ENCODE data around the gene NUDT3.

The NUDT3 gene

DNA sequence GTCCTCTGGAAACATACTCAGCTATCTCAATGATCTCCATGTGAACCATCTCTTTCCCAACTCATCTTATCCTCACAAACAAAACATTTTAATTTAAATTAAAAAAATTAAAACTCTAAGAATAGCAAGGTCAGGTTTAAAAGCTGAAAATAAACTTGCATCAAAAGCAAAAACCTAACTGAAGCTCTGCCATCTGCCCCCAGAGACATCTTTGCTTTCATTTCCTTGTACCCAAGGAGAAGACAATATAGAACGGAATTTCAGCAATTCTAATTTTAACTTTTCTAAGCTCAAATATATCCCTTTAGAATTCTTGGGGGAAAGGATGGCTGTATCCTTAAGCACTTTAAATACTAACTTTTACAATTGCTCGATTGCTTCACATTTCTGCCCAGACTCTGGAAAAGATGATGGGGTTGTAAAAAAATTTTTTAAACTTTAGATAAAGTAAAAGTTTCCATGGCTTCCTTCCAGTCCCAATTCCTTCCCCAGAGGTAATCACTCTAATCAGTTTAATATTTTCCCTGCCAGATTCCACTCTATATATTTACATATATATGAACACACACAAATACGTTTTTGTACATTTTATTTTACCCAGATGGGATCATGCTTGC lies 74.5 kb downstream of the NUDT3 start:
- DNase-seq: no peak

DNA sequence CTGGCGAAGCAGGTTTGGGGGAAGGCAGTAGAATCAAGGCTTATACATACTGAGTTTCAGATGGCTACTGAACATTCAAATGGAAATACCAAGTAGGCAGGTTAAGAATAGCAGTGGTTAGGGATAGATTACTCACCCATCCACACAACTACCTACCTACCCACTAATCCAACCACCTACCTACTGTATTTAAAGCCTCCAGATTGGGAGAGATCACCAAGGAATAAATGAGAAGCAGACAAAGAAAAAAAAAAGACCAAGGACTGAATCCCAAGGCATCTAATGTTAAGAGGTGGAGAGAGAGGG lies 75.3 kb downstream of the NUDT3 start:
- DNase-seq: no peak

DNA sequence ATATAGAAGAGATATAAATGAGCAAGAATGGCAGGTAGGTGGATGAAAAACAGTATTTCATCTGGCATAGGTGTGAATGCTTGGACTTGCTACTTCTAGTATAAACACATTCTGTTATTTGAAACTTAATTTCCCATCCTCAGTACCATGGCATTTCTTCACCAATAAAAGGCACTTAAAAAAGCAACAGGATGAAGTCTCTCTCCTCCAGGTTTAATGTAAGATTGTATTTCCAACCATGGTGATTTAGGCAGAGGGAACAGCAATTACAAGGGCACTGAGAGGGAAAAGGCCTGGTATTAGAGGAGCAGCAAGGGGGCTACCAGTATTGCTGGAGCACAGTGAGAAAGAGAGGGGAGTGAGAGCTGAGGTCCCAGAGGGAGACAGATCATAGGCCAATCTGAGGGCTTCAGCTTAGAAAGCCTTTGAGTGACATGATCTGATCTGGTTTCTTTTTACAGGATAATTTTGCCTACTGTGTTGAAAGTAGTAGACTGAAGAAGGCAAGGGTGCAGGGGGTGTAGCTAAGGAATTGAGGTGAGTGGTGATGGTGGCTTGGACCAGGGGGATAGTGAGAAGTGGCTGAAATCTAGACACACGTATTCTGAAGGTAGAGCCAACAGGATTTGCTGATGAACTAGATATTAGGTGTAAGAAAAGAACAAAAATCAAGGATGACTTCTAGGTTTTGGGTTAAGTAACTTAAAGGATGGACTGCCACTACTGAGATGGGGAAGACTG lies 75.9 kb downstream of the NUDT3 start:
- no peak for DNase-seq

DNA sequence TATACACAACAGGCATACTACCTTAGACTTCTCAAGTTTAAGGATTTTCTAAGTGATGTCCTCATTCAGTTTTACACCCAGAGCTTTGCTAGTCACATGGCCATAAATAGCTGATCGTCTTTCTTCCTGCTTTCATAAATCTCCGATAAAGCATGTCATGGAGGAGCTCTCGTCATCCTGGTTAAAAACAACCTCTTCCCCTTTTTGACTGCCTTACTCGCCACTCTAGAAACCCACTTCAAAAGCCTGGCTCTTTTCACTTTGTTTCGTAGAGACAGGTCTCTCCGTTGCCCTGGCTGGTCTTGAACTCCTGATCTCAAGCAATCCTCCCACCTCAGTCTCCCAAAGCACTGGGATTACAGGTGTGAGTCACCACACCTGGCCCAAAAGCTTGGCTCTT lies 76.7 kb downstream of the NUDT3 start:
- DNase-seq: no peak

DNA sequence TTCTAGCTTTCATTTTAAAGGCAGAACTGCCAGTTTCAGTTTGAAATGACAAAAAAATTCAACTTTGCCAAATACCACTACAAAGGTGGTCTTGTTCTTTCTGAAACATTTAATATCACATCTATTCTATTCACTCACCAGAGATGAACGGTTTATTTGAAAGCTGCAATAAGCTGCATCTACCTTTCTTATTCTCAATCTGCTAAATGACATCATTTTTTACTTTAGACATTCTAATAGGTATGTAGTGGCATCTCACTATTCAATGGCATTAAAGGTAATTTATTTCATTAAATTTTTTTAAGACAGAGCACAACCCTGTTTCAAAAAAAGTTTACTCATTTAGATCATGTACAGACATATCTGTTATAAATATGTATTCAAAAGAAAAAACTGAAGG lies 77.2 kb downstream of the NUDT3 start:
- no peak for DNase-seq

DNA sequence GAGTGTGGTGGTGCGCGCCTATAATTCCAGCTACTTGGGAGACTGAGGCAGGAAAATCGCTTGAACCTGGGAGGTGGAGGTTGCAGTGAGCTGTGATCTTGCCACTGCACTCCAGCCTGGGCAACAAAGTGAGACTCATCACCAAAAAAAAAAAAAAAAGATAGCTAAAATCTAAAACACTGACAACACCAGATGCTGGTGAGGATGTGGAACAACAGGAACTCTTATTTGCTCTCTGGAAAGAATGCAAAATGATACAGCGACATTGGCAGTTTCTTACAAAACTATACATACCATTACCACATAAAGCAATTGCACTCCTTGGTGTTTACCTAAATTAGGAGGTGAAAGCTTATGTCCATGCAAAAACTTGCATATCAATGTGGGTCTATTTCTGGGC lies 80.2 kb downstream of the NUDT3 start:
- DNase-seq: no peak

DNA sequence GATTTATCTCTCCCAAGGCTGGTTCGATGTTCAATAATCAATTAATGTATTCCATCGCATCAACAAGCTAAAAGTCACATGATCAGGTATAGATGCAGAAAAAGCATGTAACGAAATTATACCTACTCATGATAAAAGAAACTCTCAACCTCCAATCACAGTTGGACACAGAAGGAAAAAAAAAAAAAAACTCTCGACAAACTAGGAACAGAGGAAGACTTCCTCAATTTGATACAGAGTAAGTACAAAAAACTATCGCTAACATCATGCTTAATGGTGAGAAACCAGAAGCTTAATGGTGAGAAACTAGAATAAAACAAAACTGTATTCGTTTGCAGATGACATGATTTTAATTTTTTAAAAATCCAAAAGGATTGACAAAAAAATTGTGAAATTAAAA lies 81.7 kb downstream of the NUDT3 start:
- no peak for DNase-seq

DNA sequence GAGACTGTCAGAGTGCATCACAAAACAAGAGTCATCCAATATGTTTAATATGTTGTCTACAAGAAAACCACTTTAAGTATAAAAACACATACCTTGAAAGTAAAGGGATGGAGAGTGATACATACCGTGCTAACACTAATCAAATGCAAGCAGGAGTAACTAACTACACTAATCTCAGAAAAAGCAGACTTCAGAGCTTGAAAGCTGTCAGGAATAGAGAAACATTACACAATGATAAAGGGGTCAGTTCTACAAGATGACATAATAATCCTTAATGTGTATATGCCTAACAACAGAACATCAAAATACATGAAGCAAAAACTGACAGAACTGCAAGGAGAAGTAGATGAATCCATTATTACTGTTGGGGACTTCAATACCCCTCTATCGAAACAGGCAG lies 84.0 kb downstream of the NUDT3 start:
- DNase-seq: no peak

DNA sequence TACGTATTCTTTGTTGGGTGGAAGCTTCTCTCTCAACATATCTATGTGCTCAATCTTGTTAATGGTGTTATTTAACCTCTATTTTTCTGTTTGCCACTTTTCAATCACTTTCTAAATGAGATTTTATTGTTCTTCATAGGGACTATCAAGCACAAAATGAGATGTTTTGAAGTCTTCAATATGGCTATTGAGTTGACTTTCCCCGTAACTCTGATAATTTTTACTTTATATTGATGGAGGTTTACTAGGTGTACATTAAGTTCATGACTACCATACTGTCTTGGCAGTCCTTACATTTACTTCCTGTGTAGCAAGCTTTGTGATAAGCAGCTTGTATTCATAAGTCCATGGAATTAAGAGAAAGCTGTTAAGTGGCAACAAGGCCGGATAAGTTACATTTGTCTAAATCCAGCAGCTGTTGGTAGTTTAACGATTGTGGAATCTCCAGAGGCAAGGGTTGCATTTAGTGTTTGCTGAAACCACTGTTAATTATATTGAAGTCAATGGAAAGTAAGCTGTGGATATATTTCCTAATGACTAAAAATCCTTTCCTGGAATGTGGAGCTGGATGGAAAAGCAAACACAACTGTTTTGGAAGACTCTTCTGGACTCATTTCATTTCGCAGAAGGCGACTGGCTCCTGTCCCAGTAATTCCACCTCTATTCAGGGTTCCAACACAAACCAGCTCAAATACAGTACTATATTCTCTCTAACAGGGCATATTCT lies 86.3 kb downstream of the NUDT3 start:
- no peak for DNase-seq

DNA sequence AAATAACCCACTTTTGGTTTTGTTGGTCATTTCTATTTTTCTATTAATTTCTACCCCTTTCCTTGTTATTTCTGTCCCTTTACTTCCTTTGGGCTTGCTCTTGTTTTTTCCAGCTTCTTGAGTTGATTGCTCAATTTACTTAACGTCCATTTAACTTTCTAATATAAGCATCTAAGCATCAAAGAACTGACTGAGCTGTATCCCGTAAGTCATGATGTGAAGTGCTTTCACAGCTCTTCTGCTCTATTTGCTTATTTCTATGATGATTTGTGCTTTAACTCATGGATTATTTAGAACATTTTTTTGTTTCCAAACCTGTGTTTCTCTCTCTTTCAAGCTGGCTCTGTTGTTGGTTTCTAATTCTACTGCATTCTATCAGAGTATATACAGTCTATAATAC lies 87.0 kb downstream of the NUDT3 start:
- DNase-seq: no peak

DNA sequence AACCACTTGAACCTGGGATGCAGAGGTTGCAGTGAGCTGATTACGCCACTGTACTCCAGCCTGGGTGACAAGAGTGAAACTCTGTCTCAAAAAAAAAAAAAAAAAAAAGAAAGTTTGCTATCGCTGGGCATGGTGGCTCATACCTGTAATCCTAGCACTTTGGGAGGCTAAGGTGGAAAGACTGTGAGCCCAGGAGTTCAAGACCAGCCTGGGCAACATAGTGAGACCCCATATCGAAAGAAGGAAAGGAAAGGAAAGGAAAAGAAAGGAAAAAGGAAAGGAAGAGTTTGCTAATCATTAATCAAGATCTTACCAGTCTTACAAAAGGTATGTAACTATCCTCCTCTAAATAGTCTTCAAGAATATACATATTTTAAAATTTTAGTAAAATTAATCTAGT lies 88.3 kb downstream of the NUDT3 start:
- DNase-seq: no peak

DNA sequence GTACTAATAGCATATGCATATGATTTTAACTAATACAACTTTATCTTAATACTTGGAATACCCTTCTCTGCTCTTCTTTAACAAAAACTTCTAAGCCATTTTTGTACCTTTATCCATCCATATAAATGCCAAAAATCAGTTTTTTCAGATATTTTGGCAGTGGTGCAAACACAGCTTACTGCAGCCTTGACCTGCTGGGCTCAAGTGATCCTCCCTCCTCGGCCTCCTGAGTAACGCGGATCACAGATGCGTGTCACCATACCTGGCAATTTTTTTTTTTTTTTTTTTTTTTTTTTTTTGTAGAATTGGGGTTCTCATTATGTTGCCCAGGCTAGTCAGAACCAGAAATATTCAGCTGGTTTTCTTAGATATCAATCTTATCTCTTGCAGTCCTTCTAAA lies 89.5 kb downstream of the NUDT3 start:
- DNase-seq: no peak

DNA sequence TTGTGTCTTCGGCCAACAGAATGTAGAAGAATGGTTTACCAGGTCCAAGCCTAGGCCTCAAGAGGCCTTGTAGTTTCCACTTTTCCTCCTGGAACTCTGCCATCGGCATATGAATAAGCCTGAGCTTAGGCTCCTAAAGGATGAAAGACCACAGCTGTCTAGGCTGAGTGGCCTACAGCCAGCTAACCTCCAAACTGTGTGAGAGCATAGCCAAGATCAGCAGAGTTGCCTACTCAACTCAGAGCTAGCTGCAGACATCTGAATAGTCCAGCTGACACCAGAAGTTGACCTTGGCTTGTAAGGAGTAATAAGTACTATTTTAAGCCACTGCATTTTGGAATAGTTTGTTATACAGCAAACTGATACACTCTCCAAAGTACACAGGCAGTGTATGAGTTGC lies 91.1 kb downstream of the NUDT3 start:
- no peak for DNase-seq

DNA sequence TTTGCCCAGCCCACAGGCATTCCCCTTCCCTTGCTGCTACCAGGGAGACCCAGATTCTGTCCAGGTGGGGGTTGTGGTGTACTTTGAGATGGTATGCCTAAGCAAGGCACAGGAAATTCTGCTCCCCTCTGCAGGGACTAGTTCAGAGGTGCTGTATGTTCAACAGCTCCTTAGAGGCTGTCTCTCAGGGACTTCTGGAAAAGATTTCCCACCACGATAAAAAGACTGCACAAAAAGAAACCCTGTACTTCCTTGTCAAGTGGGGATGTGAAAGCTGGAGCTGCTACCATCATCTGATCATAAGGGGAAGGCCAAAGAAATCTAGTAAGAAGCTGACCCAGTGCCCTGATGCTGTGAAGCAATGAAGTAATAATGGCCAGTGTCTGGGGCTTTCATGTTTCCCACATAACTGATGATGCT lies 92.1 kb downstream of the NUDT3 start:
- DNase-seq: no peak

DNA sequence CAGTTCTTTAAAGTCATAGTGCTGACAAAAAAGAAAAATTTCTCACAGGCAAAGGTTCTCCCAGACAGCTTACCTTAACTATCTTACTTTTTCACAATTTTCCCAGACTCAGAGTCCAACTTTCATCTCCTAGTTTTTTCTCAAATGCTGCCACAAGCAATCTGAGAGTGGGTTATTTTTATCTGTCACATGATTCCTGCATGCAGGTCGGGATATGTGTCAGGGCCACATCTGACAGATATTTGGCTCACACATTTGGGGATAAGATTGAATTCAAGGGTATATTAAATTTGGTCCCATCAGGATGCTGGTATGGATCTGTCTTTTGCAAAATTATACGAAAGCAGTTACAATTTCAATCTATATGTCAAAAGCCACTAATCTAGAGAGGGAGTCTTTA lies 93.5 kb downstream of the NUDT3 start:
- no peak for DNase-seq

DNA sequence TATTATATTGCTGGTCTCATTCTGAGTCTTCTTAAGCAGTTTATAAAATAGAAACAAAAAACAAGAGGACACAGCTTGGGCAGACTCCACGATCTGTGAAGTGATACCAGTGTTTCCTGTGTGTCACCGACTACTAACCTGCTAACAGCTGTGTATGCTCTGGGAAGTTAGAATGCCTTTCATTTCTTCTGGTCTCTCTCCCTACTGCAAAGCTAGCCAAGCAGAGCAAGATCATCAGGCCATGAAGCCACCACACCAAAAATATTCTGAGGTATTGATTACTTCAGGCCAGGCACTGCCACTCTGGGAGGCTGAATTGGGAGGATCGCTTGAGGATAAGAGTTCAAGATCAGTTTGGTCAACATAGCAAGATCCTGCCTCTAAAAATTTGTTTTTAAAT lies 96.7 kb downstream of the NUDT3 start:
- DNase-seq: no peak

DNA sequence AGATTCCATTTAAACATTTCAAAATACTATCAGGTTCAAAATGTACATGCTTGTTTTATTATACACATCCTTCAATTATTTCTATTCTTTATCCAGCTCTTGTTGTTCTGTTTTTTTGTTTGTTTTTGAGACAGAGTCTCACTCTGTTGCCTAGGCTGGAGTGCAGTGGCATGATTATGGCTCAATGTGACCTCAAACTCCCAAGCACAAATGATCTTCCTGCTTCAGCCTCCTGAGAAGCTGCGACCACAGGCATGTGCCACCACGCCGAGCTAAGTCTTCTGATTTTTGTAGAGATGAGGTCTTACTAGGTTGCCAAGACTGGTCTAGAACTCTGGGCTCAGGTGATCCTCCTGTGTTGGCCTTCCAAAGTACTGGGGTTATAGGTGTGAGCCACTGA lies 99.5 kb downstream of the NUDT3 start:
- no peak for DNase-seq

DNA sequence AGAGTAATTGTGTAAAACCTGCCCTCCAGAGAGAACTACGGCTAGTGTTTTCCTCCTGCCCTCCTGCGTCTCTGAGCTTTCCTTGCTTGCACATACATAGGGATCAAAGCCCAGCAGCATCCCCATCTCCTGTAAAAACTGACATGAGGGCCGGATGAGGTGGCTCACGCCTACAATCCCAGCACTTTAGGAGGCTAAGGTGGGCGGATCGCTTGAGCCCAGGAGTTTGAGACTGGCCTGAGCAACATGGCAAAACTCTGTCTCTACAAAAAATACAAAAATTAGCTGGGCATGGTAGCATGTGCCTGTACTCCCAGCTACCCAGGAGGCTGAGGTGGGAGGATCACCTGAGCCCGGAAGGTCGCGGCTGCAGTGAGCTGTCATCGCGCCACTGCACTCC lies 103.3 kb downstream of the NUDT3 start:
- no peak for DNase-seq

DNA sequence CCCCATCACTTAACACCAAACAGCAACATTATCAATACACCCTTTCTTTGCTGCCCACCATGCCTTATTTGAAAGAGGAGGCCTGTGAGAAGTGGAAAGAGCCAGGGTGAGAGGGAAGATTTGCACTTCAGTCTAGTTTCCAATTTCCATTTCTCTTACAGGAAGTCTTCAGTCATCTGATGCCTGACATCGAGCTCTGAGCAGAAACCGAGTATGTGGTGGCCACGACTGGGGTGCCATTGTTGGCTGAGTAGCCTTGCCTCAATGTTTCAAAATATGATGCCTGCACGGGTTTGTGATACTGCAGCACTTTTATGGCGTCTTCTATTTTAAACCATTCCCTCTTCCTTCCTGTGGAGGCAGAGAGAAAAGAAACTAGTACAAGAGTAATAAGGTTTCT lies 103.9 kb downstream of the NUDT3 start:
- no peak for DNase-seq

DNA sequence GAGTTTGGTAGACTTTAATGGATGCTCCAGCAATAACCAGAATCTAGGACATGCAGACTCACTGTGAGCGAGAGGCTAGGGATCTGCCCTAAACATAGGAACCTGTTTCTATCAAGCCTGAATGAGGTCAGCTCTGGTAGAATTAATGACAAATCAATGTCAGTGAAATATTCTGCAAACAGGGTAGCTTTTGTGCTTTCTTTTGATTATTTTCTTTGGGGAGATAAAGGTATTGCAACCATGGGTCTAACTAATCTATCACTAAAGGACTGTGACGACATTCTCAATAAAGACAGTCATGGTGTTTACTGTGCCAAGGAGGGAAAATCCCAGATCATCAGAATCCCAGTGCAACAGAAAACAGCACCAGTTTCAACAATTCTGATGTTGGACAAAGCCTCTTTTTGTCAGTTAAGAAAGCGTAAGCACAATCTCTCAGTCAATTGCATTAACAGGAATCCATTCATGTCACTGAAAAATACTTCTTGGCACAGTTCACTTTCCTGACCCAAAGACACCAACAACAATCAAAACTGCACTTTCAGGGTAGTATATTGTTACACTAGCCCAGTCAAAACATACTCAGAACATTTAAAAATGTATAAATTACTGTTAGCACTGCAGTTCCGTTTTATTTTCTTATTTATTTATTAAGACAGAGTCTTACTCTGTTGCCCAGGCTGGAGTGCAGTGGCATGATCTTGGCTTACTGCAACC lies 106.9 kb downstream of the NUDT3 start:
- no peak for DNase-seq

DNA sequence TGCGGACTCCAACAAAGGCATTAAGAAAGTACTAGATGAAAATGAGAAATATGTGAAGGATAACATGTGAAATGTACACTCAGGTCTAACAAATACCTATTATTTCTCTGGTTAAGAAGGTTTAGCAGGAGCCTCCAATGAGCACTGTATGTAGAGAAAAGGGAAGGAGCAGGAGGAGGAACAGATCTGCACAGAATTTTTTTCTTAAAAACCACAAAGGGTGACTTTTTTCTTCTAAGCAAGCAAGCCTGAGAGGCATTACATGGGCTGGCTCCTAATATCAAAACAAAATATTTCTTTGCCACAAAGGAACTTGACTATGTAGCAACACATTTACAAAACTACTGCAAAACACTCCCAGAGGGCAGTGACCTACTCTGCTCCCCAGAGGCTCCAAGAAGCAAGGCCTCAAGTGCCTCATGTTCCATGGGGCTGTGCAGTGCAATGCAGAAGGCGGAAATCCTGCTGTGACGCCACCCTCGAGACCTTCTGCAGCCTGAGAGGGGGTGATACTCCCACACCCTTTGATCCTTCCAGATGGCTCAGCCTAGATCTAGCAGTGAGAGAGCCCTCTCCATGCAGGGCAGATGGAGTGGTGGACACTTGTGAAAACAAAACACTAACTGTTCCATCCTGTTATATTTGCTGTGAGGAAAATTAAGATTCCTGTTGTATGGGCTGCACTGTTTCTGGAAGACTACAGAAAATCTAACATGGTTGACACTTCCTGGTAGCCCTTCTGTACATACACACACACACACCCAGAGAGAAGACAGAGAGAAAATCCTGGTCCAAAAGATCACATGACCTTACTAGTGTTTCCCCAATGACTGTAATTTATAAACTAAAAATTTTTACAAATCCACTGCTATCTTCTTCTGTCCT lies 107.7 kb downstream of the NUDT3 start:
- no peak for DNase-seq

DNA sequence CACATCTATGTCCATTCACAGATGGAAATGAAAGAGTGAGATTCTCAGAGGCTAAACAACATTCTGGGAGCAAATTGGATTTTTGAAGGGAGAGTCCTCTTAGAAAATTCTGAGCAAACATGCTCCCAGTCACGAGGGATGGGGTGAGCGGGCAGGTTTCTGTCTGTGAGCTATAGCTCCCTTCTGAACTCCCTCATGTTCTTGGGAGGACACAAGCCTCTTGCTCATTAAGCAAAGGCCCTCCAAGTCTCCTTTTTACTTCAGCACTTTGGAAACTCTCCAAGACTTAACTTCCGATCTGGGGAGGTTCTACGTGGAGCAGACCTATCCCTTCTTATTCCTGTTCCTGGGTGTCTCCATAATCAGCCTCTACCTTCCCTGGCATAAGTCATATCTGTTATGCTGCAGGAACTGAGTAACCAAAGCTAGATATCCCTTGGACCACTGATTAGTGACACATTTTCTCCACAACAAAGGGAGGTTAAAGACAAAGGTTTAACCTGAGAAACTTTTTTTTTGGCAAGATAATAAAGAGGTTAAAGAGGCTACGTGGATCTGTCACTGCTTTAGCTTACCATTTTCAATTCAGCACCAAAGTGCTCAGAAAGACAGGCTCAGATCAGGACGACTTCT lies 110.7 kb downstream of the NUDT3 start:
- no peak for DNase-seq
